Measurements from ENCODE around the gene CENPB. TPM values are rescaled to one million over a fixed set of nuclear protein-coding genes. Genes with fewer than 3 reads are reported as not detected.

Gene CENPB
- total RNA-seq, 1 donor from 2014 or later, result 66.2 TPM

DNA sequence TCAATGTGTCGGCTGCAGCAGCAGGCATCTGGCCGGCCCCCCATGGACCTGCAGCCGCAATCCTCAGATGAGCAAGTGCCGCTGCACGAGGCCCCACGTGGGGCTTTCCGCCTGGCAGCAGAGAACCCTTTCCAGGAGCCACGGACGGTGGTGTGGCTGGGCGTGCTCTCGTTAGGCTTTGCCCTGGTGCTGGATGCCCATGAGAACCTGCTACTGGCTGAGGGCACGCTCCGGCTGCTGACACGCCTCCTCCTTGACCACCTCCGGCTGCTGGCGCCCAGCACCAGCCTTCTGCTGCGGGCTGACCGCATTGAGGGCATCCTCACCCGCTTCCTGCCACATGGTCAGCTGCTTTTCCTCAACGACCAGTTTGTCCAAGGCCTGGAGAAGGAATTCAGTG, 37.3 kb upstream of the CENPB start:
- no peaks in the 10 kb centered on the region for H3K27me3 ChIP-seq (ENCODE audit: control insufficient read depth, insufficient read depth, low read length)
- TF ChIP-seq, protein P1, sequence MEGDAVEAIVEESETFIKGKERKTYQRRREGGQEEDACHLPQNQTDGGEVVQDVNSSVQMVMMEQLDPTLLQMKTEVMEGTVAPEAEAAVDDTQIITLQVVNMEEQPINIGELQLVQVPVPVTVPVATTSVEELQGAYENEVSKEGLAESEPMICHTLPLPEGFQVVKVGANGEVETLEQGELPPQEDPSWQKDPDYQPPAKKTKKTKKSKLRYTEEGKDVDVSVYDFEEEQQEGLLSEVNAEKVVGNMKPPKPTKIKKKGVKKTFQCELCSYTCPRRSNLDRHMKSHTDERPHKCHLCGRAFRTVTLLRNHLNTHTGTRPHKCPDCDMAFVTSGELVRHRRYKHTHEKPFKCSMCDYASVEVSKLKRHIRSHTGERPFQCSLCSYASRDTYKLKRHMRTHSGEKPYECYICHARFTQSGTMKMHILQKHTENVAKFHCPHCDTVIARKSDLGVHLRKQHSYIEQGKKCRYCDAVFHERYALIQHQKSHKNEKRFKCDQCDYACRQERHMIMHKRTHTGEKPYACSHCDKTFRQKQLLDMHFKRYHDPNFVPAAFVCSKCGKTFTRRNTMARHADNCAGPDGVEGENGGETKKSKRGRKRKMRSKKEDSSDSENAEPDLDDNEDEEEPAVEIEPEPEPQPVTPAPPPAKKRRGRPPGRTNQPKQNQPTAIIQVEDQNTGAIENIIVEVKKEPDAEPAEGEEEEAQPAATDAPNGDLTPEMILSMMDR (IDR thresholded peaks at IDR 0.05; ENCODE audit: insufficient read depth, low read length, poor library complexity, severe bottlenecking), result no peak
- H3K4me3 ChIP-seq (ENCODE audit: low read depth, low read length), result no peak overlapping the region
- DNase-seq (ENCODE audit: low read depth), result no peak
- H3K36me3 ChIP-seq (ENCODE audit: control insufficient read depth, insufficient read depth, low read length), result peaks cover 1% of the 10 kb centered on the region

DNA sequence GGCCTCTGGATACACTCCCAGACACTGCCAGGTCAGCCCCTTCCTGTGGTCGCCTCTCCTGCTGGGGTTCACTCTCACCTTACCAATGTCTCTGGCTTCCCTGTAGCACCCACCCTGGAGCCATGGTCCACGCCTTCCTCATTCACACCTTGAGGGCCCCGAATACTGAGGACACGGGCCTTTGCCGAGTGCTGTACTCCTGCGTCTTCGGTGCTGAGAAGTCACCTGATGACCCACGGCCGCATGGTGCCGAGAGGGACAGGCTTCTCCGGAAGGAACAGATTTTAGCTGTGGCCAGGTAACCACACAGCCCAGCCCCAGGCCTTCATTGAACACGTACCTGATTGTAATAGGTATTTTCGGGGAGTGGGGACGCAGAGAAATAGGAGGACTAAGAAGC, 35.5 kb upstream of the CENPB start:
- no peaks in the 10 kb centered on the region for H3K27me3 ChIP-seq (ENCODE audit: control insufficient read depth, insufficient read depth, low read length)
- DNase-seq (ENCODE audit: low read depth), result no peak
- TF ChIP-seq, protein P1 (IDR thresholded peaks at IDR 0.05; ENCODE audit: insufficient read depth, low read length, poor library complexity, severe bottlenecking), result no peak
- H3K36me3 ChIP-seq (ENCODE audit: control insufficient read depth, insufficient read depth, low read length), result peaks cover 1% of the 10 kb centered on the region
- H3K4me3 ChIP-seq (ENCODE audit: low read depth, low read length), result no peak overlapping the region

DNA sequence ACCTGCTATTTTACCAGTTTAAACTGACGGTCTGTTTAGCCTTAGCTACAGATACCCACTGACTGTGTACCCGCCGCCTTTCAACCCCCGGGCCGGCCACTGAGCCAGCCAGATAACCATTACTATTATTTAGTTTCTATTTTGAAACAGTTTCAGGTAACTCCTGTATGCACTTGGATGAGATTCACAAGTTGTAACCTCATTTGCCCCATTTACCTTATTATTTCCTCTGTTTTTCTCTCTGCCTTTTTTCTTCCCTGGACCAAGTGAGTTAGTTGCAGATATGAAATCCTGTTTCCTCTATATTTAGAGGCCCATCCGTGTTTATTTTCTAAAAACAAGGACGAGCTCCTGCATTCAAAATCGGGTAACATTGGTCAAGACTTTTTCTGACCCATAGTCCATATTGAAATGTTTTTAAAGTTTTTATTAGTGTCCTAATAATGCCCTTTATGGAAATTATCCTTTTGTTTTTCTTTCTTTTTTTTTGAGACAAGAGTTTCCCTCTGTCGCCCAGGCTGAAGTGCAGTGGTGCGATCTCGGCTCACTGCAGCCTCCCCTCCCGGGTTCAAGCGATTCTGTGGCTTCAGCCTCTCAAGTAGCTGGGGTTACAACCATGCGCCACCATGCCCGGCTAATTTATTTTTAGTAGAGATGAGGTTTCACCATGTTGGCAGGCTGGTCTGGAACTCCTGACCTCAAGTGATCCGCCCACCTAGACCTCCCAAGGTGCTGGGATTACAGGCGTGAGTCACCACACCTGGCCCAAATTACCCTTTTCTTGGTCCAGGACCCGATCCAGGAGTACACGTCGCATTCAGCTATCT, 34.6 kb upstream of the CENPB start:
- TF ChIP-seq, protein P1 (IDR thresholded peaks at IDR 0.05; ENCODE audit: insufficient read depth, low read length, poor library complexity, severe bottlenecking), result no peak

DNA sequence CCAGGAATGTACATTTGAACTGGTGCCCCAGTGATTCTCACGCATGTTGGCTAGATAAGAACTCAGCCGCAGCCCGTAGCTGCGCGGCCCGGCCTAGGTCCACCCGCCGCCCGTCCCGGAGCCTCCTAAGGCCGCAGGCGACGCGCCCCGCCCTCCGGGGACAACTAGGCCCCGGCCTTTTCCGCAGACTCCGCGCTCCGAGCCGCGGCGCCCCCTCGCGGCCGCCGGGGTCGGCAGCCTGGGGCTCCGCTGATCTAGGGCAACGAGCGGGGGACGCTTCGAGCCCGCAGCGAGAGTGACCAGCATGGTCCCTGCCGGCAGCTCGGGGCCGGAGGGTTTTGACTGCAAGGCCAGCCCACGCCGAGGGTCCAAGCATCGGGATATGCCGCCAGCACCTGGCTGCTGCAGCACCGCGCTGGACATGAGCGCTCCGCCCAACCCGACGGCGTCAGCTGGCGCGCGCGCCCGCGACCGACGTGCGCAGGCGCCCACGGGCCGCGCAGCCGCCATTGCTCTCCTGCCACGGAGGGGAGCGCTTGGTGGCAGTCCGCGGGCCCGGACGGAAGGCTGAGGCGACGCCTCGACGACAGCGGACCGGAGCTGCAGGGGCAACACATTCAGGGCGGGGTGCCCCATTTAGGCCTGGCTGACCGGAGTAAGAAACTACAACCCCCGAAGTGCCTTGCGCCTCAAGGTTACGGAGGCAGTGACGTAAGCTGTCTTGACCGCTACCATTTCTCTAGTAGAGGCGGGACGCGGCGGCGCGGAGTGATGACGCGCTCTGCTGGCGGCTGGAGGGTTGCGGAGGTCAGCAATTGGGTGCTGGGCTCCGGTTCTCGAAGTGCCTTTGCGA, 33.7 kb upstream of the CENPB start, which contains the start of gene AP5S1:
Gene AP5S1 (plus strand): TSS at position 500 of the 853 bp plus-strand sequence. CDS start 1,571 bp downstream, outside the sequence.
- DNase-seq (ENCODE audit: low read depth), result no peak
- Histone ChIP-seq H3K36me3 (ENCODE audit: control insufficient read depth, insufficient read depth, low read length) (no peaks in the 10 kb centered on the region), H3K4me3 (ENCODE audit: low read depth, low read length) (peak within 1 kb of the TSS; percentile 68), H3K27me3 (ENCODE audit: control insufficient read depth, insufficient read depth, low read length) (no peaks in the 10 kb centered on the region)
- TF ChIP-seq, protein P1 (IDR thresholded peaks at IDR 0.05; ENCODE audit: insufficient read depth, low read length, poor library complexity, severe bottlenecking), result peak; percentile 59

More for the DNA sequence above, 34.6 kb upstream of the CENPB start:
- H3K4me3 ChIP-seq (ENCODE audit: low read depth, low read length), result peak overlapping the region; percentile 68
- DNase-seq (ENCODE audit: low read depth), result no peak
- H3K36me3 ChIP-seq (ENCODE audit: control insufficient read depth, insufficient read depth, low read length), result no peaks in the 10 kb centered on the region
- no peaks in the 10 kb centered on the region for H3K27me3 ChIP-seq (ENCODE audit: control insufficient read depth, insufficient read depth, low read length)

DNA sequence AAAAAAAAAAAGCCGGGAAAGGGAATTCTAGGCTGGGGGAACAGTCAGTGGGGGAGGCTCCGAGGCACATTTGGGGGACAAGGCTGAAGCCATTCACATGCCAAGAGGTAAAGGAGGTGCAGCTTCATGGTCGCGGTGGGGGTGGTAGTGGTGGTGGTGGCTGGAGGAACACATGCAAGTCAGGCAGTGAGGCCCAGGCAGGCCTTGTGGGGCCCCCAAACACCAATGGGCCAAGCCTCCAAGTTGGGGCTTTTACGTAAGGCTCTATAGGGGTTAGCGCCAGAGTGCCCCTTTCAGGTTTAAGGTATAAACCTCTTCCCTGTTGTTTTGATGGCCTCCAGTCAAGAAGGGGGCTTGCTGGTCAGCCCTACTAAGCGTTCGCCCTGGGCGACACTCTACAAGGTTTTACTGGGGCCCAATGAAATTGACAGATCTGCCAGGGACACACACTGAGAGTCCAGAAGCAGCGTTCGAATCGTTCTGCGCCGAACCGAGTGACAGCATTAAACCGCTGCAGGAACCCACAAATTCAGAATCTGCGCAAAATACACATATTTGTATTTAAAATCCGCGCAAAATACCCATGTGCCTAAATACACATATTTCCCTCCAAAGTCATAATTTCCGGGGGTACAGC, 33.0 kb upstream of the CENPB start:
- no peaks in the 10 kb centered on the region for H3K27me3 ChIP-seq (ENCODE audit: control insufficient read depth, insufficient read depth, low read length)
- TF ChIP-seq, protein P1 (IDR thresholded peaks at IDR 0.05; ENCODE audit: insufficient read depth, low read length, poor library complexity, severe bottlenecking), result no peak
- no peak for DNase-seq (ENCODE audit: low read depth)
- no peaks in the 10 kb centered on the region for H3K36me3 ChIP-seq (ENCODE audit: control insufficient read depth, insufficient read depth, low read length)
- H3K4me3 ChIP-seq (ENCODE audit: low read depth, low read length), result peak overlapping the region; percentile 68
